HG03097 (cell line): ENCODE results near the gene TTC17.
"Not testable (repeated sequence)": the region's sequence is repeated elsewhere in the genome, so short reads cannot be mapped to it uniquely, and the experiment has no call there.

ENCODE experiments used
- ATAC-seq: cut with Tn5 transposase; IDR thresholded peaks from one replicate; pipeline ENCODE4 v1.9.1; 2021; ENCODE audit not compliant: unreplicated experiment, low FRiP score

Gene TTC17

DNA sequence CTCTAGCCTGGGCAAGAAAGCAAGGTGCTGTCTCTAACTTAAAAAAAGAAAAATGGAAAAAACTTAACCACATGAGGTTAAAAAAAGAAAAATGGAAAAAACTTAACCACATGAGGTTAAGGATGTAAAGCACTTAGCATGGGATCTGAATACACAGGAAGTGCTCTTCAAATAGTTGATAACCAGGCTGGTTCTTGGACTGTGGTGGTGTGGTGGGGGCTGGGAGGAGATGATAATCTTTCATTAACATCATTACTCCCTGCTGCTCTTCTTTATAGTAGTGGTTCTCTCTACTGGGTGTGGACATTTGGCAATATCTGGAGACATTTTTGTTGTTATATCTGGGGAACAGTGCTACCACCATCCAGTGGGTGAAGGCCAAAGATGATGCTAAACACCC, 88.4 kb downstream of the TTC17 start:
- no peak for ATAC-seq

DNA sequence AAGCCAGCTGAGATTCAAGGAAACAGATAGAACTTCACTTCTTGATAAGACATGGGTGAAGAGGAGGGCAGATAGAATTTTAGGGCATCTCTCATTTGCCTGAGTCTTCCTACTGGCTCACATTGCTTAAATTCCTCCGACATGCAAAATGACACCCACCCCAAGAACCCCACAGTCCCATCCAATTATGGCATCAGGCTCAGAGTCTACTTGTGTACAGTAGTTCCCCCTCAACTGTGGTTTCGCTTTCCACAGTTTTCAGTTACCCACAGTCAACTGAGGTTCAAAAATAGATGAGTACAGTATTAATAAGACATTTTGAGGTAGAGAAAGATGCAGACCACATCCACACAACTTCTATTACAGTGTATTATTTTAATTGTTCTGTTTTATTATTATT, 99.8 kb downstream of the TTC17 start:
- ATAC-seq, result no peak

DNA sequence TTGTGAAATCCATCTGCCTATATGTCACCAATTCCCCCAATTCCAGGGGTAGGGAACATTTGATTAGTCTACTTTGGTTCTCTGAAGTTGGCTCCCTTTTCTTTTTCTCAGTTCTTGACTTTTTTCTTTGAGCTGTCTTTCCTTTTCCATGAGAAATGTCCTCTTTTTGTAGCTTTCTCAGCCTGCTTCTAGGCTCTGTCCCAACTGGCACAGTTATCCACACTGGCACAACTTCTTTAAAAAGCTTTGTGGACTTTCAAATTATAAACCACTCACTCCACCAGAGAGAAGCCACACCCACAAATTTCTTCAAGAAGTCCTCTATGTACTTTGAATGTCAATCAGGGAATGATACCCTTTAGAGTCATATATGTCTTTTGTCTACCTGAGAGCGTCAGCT, 100.5 kb downstream of the TTC17 start:
- no peak for ATAC-seq

DNA sequence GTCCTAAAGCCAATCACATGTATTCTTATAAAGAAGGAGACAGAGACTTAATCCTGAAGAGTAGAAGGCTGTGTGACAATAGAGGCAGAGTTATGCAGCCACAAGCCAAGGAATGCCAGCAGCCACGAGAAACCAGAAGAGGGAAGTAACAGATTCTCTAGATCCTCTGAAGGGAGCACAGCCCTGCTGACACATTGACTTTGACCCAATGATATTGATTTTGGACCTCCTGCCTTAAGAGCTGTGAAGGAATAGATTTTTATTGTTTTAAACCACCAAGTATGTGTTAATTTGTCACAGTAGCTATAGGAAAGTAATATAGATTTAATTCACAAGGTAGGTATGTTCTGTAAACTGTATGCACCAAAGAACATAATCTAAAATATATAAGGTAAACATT, 103.6 kb downstream of the TTC17 start:
- no peak for ATAC-seq

DNA sequence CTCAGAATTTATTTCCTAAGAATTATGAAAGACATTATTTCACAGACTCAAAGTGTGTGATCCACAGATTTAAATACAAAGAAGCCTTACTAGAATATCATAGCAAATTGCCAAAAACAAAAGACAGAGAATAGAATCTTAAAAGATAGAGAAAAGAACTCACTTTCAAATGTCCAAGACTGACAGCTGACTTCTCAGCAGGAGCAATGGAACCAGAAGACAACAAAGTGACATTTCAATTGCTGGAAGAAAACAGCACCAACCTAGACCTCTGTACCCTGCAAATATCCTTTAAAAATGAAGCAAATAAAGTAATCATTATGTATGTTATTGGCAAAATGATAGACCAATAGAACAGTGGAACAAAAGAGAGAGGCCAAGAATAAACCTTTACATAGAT, 109.2 kb downstream of the TTC17 start:
- no peak for ATAC-seq

DNA sequence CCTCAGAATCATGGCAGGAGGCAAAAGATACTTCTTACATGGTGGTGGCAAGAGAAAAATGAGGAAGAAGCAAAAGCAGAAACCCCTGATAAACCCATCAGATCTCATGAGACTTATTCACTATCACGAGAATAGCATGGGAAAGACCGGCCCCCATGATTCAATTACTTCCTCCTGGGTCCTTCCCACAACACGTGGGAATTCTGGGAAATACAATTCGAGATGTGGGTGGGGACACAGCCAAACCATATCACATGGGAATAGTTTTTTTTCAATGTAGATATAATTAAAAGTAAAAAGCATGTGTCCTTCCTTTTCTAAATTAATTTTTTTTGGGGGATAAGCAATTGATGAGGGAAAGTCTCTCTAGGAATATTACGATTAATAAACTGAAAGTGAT, 118.8 kb downstream of the TTC17 start:
- not testable (repeated sequence) for ATAC-seq

DNA sequence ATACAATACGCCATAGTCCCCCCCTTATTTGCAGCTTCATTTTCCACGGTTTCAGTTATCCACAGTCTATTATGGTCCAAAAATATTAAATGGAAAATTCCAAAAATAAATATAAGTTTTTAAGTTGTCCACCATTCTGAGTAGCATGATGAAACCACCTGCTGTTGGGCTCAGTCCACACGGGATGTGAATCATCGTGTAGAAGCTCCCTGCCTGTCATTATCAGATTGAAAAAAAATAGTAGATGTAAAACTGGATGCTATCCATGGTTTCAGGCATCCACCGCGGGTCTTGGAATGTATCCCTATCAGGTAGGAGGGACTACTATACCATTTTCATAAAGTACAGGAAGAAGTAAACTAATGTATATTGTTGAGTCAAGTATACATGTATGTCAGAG, 127.4 kb downstream of the TTC17 start:
- no peak for ATAC-seq

DNA sequence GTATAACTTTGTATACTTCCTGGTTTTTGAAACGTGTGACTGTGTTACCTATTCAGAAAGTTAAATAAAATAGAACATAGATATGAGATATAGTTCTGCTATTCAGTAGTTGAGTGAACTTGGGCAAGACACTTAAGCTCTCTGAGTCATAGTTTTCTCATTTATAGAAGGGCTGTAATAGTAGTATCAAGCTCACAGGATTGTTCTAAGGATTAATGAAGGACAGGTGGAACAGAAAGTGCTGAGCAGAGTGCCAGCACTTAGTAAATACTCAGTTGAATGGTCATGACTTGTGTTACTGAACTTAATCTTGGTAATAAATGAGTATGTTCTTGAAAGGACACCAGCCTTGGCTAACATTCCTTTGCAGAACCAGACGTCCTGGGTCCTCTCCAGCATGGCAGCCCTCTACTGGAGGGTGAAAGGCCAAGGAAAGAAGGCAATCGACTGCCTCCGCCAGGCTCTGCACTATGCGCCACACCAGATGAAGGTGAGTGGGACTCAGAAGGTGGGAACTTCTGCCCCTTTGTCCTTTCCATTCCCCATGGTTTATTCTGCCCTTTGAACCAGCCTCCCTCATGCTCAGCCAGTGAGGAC, 131.2 kb downstream of the TTC17 start:
- no peak for ATAC-seq

DNA sequence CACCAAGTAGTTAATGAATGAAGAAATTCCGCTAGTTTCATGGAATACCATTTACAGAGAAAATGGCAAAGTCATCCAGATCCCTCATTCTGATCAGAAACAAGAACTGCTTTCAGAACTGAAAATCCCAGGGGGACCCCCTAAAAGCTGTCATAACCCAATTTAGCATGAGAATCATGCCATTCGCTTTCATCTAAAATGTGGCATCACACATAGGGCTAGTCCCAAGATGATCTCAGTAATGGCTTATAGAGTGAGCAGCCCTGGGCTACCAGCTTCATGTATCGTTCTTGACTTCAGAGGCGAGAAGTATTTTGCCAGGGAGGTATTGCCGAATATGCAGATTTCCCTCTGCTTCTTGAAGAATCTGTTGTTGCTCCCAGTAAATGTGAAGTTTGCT, 134.0 kb downstream of the TTC17 start:
- ATAC-seq, result no peak

DNA sequence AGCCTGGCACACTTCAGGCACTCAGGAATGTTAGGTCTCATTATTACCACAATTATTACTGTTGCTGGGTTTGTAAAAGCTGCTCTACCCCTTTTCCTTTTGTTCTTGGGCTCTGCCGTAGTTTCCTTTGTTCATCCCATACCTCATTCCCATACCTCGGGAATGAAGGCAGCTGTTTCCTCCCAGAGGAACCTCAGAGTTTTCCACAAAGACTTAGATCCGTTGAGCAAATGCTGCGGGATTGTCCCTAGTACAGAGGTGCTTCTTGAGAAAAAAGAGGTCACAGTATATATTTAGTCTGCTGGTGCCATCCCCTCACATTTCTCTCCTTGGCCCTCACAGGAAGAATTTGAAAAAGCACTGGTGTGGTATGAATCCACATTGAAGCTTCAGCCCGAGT, 134.7 kb downstream of the TTC17 start:
- no peak for ATAC-seq

DNA sequence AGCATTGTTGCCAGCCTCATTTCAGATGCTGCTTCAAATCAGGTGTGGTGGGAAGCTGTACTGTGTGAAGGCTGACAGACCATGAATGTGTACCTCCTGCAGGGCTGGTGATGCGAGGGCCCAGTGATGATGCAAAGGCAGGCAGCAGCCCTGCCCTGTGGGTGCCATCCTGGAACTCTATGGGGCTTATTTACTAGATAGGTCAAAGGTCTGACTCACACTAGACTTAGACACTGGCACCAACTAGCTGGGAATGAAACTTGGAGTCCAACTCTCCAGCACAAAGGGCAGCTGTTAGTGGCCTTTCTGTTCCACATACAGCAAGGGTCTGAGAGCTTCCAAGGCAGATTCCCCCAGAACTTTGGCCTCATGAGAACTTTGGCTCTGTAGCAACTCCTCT, 138.4 kb downstream of the TTC17 start:
- ATAC-seq, result no peak

DNA sequence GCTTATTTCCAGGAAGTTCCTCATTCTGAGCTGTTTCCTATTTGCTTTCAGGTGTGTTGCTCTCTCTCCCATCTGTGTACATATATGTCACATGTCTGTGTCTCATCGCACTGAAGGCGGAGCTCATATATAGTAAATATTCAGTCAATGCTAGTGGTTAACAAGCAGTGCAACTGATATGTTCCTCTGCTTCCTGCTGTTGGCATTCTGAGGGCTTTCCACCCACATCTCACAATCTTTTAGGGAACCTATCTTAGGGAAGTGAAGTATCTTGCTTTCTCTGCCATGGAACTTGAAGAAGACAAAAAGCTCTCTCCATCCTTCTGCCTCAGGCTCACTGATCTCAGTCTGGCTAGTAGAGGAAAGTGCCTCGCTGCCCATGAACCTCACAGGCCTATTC, 139.8 kb downstream of the TTC17 start:
- ATAC-seq, result no peak

DNA sequence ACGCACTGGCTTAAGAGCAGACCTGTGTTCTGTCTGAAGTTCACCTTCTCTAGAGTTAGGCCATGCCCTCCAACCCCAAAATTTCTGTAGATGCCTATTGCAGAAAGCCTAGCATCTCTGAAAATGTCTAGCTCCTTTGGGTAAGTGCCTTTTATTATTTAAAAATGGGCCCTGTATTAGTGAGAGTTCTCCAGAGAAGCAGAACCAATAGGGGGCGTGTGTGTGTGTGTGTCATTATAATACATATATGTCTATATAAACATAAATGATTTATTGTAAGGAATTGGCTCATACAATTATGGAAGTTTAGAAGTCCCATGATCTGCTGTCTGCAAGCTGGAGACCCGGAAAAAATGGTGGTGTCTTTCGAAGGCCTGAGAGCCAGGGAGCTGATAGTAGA, 144.7 kb downstream of the TTC17 start:
- no peak for ATAC-seq

DNA sequence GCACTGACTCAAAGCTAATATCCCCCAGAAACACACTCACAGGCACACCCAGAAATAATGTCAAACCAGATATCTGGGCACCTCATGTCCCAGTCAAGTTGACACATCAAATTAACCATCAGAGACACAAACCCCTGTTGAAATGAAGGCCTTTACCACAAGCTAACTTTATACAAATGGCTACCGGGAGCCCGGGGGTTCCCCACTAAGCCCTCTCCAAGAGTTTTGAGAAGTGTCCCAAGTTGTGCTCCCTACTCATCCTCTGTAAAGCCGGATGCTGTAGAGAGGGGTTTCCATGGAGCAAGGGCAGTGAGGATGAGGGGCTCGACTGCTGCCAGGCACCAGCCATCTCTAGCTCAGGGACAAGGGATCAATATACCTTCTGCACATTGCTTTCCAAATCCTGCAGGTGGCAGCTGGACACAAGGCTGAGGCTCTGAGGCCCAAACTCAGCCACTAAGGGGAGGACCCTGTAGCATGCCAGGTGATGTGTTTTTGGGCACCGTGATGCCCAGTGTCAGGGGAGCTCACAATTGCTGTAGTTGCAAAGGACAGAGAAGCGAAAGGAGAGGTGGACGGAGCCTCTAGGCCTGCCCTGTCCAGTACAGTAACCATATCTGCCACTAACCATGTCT, 145.7 kb downstream of the TTC17 start:
- ATAC-seq, result no peak

DNA sequence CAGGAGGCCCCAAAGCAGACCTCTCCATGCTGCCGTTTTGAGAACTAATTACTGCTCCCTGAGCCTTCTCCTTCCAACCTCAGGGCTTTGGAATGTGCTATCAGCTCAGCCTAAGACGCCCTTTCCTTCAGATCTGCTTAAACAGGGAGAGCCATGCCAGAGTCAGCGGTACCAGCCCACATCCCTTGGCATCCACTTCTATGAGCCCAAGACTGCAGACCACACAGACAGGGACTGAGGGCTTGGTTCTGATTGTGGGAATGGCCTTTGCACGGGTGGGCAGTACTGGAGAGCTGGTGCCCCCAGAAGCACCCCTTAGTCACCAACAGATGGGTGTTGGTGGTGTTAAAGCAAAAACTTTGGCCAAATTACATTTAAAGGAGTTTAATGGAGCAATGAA, 146.5 kb downstream of the TTC17 start:
- ATAC-seq, result no peak

DNA sequence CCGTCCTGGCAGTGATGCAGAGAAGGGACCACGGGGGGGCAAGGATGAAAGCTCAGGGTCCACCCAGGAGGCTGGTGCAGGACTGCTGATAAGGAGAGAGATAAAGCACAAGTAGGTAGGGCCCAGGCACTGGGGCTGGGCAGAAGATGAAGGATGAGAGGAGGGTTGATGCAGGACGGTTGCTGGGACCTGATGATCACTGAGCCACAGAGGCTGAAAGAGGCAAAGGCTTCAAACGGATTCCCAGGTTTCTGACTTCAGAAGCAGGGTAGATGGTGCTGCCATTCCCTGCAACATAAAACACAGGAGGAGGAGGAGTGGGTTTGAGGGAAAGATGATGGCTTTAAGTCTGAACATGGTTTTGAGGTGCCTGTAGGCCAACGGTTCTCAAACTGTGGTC, 148.5 kb downstream of the TTC17 start:
- no peak for ATAC-seq

DNA sequence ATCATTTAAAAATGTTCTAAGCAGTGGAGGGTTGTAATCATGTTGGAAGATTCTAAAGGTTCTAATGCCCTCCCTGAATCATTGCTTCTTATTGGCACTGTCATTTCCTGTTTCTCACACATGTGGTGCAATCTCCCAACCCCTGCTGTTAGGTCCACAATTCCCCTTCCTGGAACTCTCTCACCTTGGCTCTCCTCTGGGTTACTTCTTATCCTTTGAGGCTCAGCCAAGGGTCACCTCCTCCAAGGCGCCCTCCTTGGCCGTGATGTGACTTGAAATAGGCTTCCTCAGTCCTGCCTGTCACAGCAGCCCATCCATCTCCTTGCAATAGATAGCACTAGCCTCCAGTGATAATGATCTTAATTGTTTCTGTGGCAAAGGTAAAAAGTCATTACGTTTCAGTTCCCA, 149.8 kb downstream of the TTC17 start:
- no peak for ATAC-seq

DNA sequence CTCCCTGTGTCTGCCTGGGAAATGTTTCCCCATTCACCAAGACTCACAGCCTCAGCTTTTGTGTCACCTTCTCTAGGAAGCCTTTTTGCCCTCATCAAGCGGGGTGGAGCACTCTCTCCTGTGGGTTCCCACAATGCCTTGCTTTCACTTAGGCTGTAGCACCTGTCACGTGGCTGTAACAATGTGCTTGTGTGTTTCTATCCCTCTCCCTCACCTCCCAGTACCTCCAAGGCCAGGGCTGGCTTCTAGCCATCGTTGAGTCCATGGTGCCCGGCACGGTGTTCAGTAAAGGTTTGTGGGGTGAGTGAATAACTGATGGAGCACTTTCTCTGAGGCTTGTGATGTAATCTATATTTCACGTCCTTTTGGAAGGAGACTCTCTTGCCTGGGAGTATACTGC, 153.2 kb downstream of the TTC17 start:
- ATAC-seq, result no peak

DNA sequence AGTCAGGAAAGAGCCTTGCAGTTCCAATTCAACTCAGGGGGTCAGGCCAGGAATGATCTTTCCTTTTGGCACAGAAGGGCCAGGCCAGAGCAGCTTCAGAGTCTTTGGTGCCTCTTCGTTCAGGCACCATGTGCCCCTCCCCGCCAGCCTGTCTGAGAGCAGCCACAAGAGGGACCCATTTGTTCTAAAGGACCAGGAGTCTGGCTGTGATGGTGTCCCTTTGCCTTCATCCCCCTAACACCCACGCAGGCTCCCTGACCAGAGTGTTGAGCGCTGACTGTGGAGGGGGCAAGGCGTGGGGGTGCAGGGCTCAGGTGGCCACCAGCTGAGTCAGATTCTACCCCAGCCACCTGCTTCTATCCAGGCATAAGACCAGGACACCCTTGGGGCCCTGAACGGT, 156.4 kb downstream of the TTC17 start:
- ATAC-seq, result no peak

DNA sequence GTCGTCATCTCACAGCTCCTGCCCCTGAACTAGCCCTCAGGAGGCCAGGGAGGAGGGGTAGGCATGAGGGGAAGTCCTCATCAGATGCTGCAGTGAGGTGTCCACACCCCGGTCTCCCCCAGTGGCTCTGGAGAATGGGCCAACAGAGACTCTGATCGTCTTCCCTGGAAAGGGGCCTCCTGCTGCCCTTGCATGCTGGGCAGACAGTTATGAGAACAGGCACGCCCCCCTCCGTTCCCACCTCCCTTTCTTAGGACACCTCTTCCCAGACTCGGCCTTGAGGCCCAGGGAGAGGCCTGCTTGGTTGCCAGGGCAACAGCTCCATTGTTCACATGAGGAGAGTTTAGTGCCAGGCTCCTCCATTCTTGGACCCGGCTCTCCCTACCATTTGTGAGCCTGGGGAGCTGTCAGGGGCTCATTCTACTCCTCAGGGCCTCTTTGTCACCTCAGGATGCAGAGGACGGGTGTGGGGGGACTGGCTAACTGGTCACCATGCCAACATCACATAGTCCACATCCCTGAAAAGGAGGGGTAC, 157.7 kb downstream of the TTC17 start:
- no peak for ATAC-seq

DNA sequence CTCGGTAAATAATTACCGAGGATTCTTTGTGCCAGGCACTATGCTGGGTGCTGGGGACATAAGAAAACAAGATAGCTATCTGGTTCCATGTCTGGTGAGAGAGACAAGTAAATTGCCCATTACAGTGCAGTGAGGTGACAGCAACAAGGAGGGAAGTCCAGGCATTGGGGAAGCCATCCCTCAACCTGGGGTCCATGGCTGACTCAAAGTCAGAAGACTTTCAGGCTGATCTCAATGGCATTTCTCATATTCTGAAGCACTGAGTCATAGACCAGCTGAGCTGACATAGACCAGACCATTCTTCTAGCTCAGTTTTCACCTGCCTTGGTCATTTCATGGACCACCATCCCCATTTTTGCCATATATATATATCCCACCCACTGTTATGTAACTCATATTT, 158.8 kb downstream of the TTC17 start:
- no peak for ATAC-seq

DNA sequence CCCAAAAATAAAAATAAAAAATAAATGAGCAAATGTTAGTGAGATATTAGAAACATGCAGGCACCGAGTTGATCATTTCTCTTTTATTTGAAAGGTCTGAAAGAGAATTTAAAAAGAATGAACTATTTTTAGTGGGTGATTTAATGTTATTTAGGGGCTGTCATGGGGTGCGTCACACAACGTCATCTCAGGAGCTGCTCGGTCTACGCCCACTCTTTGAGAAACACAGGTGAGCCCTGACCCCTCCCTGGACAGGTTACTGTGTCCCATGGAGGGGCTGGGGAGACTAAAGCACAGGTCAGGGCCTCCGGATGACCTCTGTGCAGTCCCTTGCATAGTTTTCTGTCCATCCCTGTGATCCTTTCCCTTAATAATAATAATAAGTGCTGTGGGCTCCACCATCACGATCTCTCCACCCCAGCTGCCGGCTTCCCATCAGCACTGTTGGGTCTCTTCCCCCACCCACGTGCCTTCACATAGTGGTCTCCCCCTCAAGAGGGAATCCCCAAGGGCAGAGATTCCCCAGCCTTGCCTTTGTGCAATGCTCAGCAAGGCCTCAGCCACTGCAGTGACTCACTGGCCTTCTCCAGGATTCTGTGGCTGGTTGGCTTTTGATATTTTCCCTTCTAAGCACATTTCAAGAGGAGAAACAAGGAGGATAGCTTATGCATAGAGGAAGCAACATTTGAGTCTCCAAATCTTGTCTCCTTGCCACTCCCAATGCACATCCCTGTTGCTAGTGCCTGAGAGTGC, 159.9 kb downstream of the TTC17 start:
- no peak for ATAC-seq
